ENCODE results near the gene PALB2. TPM values are rescaled to one million over a fixed set of nuclear protein-coding genes. Genes with fewer than 3 reads are reported as not detected.

The PALB2 gene
- total and polyA plus RNA-seq, 2 of the 13 experiments (the other 11 are each of a cell fraction or from before 2014, with no cell fraction given): 12.1 to 40.9 TPM

GRCh38 chr16:23597003-23597756 lies 43.9 kb downstream of the PALB2 start (continued):
- TF ChIP-seq TERF1 (CRISPR knock-in tag; IDR thresholded peaks at IDR 0.05) (no peak), ARID5B (CRISPR knock-in tag; IDR thresholded peaks at IDR 0.05) (no peak), NONO (IDR thresholded peaks at IDR 0.05) (no peak), NONO (CRISPR knock-in tag; conservative IDR thresholded peaks at IDR 0.05) (0 out of 2 replicates have a peak, but pooled peaks have one; percentile 30), ZNF564 (CRISPR knock-in tag; IDR thresholded peaks at IDR 0.05) (no peak), MEIS2 (CRISPR knock-in tag; IDR thresholded peaks at IDR 0.05) (peak; percentile 73; the same call in 1 of the 2 replicates), PBX2 (CRISPR knock-in tag; IDR thresholded peaks at IDR 0.05) (peak; percentile 47; the same call in 1 of the 2 replicates), UBTF (CRISPR knock-in tag; IDR thresholded peaks at IDR 0.05) (0 out of 2 replicates have a peak, but pooled peaks have one; percentile 14), ZNF232 (CRISPR knock-in tag; IDR thresholded peaks at IDR 0.05; ENCODE audit: borderline replicate concordance) (0 out of 2 replicates have a peak, but pooled peaks have one; percentile 39), ZNF331 (CRISPR knock-in tag; IDR thresholded peaks at IDR 0.05) (0 out of 2 replicates have a peak, but pooled peaks have one; percentile 42), ZSCAN31 (CRISPR knock-in tag; IDR thresholded peaks at IDR 0.05; ENCODE audit: low read depth) (peak; percentile 100), SMYD3 (CRISPR knock-in tag; IDR thresholded peaks at IDR 0.05) (0 out of 2 replicates have a peak, but pooled peaks have one; percentile 21), XBP1 (CRISPR knock-in tag; IDR thresholded peaks at IDR 0.05) (no peak), ZBTB4 (CRISPR knock-in tag; IDR thresholded peaks at IDR 0.05; ENCODE audit: borderline replicate concordance) (no peak), MEF2D (CRISPR knock-in tag; IDR thresholded peaks at IDR 0.05) (peak; percentile 49; the same call in 1 of the 2 replicates), ZNF264 (CRISPR knock-in tag; IDR thresholded peaks at IDR 0.05) (peak; percentile 39; the same call in 1 of the 2 replicates), REL (CRISPR knock-in tag; conservative IDR thresholded peaks at IDR 0.05) (no peak)

Measured in HepG2 (cell line).